Prostate gland (tissue), 2 donors: Measurements from ENCODE around the gene PMPCA. TPM values are rescaled to one million over a fixed set of nuclear protein-coding genes. Genes with fewer than 3 reads are reported as not detected.

Experiments used
- DNase-seq: peaks from one replicate; pipeline ENCODE4 v3.0.0-alpha.2; 2019; ENCODE audit warnings: low spot score
- H3K27ac ChIP-seq, 2 donors: fragments of 200-600 bp; sonication (generic); 2 replicates each; pipeline ENCODE4 v1.5.1; 2017 to 2019
- H3K27me3 ChIP-seq: fragments of 200-600 bp; sonication (generic); replicated peaks from 2 replicates; pipeline ENCODE4 v1.5.1; 2019; ENCODE audit not compliant: insufficient read depth
- H3K36me3 ChIP-seq, 2 donors: fragments of 200-600 bp; sonication (generic); 1 replicate in 1 of 2; 2 replicates in 1 of 2; pipeline versions ENCODE4 v1.5.1 to v1.8.1; 2017 to 2019
- H3K4me1 ChIP-seq: fragments of 200-600 bp; sonication (generic); replicated peaks from 2 replicates; pipeline ENCODE4 v1.5.1; 2019
- H3K4me3 ChIP-seq, 2 donors: fragments of 200-600 bp; sonication (generic); 2 replicates each; pipeline ENCODE4 v1.5.1; 2017 to 2019
- H3K9me3 ChIP-seq: fragments of 200-600 bp; sonication (generic); 2 replicates; pipeline ENCODE4 v1.5.1; 2017
- POLR2A ChIP-seq: fragments of 450-650 bp; IDR thresholded peaks from one replicate; pipeline ENCODE4 v1.6.1; 2016; ENCODE audit warnings: antibody characterized with exemption, mild to moderate bottlenecking
- POLR2AphosphoS5 ChIP-seq: sonication (generic); formaldehyde crosslinking; IDR thresholded peaks from one replicate; pipeline ENCODE4 v1.6.1; 2017; ENCODE audit warnings: antibody characterized with exemption
- WGBS: methylation state at CpG from one replicate; pipeline ENCODE4 v1.1.5; 2018; 5-methylcytosine and 5-hydroxymethylcytosine counted together
- intact Hi-C: fragments of 100-400 bp; cut with DNase I; formaldehyde crosslinking; loops from one replicate; pipeline ENCODE4 v1.14.2; 2022
- total RNA-seq, 2 donors: library from RNA; depleted of rRNA; stranded (reverse); fragments of >200 nt; gene quantifications; one replicate each; pipeline ENCODE4 v1.1.0, GENCODE V29; 2016
- TF ChIP-seq, protein P1 (sequence below), 4 experiments: fragments of 200-600 bp in 2 of 4; fragments of 450-650 bp in 2 of 4; sonication (generic) in 2 of 4; IDR thresholded peaks; 1 replicate in 3 of 4; 2 replicates in 1 of 4; pipeline ENCODE4 v1.5.1; 2016 to 2019; ENCODE audit warnings: antibody characterized with exemption in 4 of 4, mild to moderate bottlenecking in 2 of 4, moderate library complexity in 2 of 4

PMPCA gene
- total RNA-seq, 2 donors from 2014 or later = 29.2 to 58.7 TPM

DNA sequence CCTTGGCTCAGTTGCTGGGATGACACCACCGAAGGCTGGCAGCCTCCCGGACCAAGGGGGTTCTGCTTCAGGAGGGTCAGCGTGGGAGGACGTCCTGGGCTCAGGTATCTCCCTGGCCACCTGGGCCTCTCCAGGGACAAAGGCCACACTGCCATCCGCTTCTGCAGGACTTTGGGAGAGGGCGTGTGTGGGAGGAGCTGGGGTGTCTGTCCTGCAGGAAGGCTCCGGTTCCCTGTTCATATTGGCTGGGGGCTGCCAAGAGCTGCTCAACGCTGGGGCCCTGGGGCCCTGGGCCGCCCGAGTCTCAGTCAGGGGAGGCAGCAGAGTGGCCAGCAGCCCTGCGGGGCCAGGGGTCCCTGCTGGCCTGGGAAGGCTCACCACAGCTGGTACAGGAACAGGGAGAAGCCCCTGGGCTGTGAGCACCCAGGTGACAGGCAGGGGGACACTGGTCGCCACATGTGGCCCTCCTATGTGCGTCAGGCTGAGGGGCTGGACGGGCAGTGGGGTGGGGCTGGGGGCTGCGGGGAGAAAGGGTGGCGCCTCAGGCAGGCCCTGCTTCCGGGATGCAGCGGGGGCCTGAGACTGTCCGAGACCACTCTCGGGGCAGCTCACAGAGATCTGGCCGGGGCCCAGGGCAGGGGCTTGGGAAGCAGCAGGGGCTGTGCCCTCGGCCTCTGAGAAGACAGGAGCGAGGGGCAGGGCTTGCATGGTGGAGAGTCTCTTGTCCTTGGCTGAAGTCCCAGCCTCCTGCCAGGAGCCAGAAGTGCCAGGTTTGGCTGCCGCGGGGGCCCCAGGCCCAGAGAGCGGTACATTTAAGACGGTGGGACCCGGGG lies 32.1 kb upstream of the PMPCA start:
- Histone ChIP-seq H3K27me3 (no peaks in the 10 kb centered on the region), H3K36me3 (no peaks in the 10 kb centered on the region), H3K9me3 (no peaks in the 10 kb centered on the region), H3K4me3 (no peak overlapping the region), H3K27ac (no peak overlapping the region), H3K4me1 (no peaks in the 10 kb centered on the region)
- TF ChIP-seq POLR2A = no peak
- no peak for DNase-seq
- WGBS = 82% methylated on average over 22 of the region's 28 CpGs
- intact Hi-C loops = no loop called here

DNA sequence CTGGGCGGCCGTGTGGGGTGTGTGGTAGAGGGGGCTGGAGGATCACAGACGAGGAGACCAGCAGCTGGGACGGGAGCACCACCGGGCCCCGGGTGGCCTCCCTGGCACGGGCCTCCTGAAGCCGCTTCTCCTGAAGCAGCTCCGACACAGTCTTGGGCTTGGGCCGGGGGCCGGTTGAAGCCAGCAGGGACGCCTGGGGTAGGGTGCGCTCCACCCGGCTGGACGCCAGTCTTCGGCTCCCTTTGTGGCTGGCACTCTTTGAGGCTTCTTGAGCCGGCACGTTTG lies 31.5 kb upstream of the PMPCA start:
- Histone ChIP-seq H3K4me3 (no peak overlapping the region), H3K27me3 (no peaks in the 10 kb centered on the region), H3K36me3 (no peaks in the 10 kb centered on the region), H3K4me1 (no peaks in the 10 kb centered on the region), H3K9me3 (no peaks in the 10 kb centered on the region), H3K27ac (no peak overlapping the region)
- intact Hi-C loops = no loop called here
- DNase-seq = no peak
- 88% methylated on average over 10 of the region's 18 CpGs for WGBS
- no peak for TF ChIP-seq POLR2AphosphoS5
- TF ChIP-seq, protein P1, sequence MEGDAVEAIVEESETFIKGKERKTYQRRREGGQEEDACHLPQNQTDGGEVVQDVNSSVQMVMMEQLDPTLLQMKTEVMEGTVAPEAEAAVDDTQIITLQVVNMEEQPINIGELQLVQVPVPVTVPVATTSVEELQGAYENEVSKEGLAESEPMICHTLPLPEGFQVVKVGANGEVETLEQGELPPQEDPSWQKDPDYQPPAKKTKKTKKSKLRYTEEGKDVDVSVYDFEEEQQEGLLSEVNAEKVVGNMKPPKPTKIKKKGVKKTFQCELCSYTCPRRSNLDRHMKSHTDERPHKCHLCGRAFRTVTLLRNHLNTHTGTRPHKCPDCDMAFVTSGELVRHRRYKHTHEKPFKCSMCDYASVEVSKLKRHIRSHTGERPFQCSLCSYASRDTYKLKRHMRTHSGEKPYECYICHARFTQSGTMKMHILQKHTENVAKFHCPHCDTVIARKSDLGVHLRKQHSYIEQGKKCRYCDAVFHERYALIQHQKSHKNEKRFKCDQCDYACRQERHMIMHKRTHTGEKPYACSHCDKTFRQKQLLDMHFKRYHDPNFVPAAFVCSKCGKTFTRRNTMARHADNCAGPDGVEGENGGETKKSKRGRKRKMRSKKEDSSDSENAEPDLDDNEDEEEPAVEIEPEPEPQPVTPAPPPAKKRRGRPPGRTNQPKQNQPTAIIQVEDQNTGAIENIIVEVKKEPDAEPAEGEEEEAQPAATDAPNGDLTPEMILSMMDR (IDR thresholded peaks at IDR 0.05) = no peak
- TF ChIP-seq POLR2A = no peak

DNA sequence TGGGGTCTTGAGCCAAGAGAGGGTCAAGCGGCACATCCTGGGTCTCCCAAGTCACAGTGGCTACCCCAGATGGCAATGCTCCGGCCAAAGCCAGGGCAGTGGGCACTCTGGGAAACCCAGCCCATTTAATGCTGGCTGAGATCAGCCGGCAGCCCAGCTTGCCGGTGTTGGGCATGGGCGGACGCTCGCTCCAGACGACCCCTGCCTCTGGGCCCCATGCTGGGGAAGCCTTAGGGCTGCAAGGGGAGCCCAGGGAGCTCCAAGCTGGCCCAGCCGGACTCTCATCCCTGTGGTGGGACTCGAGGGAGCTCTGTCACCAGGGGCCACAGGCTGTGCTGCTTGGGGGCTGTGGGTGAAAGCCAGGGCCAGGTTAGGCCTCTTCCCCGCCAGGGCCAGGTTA lies 31.1 kb upstream of the PMPCA start:
- H3K36me3 ChIP-seq = no peaks in the 10 kb centered on the region
- H3K4me3 ChIP-seq = no peak overlapping the region
- H3K4me1 ChIP-seq = no peaks in the 10 kb centered on the region
- no peak overlapping the region for H3K27ac ChIP-seq
- DNase-seq = no peak
- intact Hi-C loops = no loop called here
- no peaks in the 10 kb centered on the region for H3K27me3 ChIP-seq
- H3K9me3 ChIP-seq = no peaks in the 10 kb centered on the region
- TF ChIP-seq POLR2AphosphoS5 (no peak), POLR2A (no peak)
- TF ChIP-seq, protein P1 (IDR thresholded peaks at IDR 0.05) = no peak
- WGBS = 83% methylated on average over 11 of the region's 11 CpGs

DNA sequence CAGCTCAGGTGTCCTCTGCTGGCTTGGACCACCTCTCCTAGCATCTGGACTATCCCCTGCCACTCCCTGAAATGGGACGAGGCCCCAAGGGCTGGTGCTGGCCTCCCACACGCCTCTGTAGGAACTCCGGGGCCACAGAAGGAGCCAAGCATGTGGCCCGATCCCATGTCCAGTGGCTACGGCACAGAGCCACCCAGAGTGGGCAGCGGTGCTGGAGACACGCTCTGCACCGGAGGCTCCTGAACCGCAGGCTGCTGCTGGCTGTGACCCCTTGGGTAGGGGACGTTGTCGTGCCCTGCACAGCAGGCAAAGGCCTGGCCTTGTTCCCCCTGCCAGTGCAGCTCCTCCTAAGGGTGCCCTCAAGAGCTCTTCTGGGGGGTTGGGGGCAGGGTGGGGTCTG lies 30.6 kb upstream of the PMPCA start:
- H3K9me3 ChIP-seq = no peaks in the 10 kb centered on the region
- intact Hi-C loops = no loop called here
- no peak overlapping the region for H3K27ac ChIP-seq
- TF ChIP-seq, protein P1 (IDR thresholded peaks at IDR 0.05) = no peak
- TF ChIP-seq POLR2A = no peak
- no peak for TF ChIP-seq POLR2AphosphoS5
- no peak overlapping the region for H3K4me3 ChIP-seq
- H3K4me1 ChIP-seq = no peaks in the 10 kb centered on the region
- WGBS = 84% methylated on average over 6 of the region's 11 CpGs
- DNase-seq = no peak
- H3K36me3 ChIP-seq = no peaks in the 10 kb centered on the region
- no peaks in the 10 kb centered on the region for H3K27me3 ChIP-seq

DNA sequence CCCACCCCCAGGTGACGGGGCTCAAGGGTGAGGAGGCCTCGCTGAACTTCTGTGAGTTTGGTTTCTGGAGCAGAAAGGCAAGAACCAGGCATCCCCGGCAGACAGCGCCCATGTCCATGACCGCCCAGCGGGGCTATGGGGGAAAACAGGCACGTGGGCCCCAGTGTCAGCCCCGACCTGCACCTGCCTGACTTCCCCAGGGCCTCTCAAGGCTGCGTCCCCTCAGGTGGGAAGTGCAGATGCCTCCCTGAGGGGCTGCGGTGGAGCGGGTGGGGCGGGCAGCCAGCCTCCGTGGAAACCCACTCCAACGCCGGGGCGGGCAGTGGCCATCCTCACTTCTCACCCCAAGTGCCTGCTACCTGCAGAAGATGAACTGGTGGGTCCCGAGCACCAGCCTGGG lies 30.1 kb upstream of the PMPCA start:
- Histone ChIP-seq H3K4me1 (no peaks in the 10 kb centered on the region), H3K27me3 (no peaks in the 10 kb centered on the region), H3K4me3 (no peak overlapping the region), H3K9me3 (no peaks in the 10 kb centered on the region), H3K36me3 (no peaks in the 10 kb centered on the region), H3K27ac (no peak overlapping the region)
- intact Hi-C loops = no loop called here
- 98% methylated on average over 14 of the region's 17 CpGs for WGBS
- TF ChIP-seq POLR2AphosphoS5 = no peak
- TF ChIP-seq POLR2A = no peak
- TF ChIP-seq, protein P1 (IDR thresholded peaks at IDR 0.05) = no peak
- DNase-seq = no peak
